Measurements from ENCODE around the gene MORN1.

- TF ChIP-seq, protein P1, sequence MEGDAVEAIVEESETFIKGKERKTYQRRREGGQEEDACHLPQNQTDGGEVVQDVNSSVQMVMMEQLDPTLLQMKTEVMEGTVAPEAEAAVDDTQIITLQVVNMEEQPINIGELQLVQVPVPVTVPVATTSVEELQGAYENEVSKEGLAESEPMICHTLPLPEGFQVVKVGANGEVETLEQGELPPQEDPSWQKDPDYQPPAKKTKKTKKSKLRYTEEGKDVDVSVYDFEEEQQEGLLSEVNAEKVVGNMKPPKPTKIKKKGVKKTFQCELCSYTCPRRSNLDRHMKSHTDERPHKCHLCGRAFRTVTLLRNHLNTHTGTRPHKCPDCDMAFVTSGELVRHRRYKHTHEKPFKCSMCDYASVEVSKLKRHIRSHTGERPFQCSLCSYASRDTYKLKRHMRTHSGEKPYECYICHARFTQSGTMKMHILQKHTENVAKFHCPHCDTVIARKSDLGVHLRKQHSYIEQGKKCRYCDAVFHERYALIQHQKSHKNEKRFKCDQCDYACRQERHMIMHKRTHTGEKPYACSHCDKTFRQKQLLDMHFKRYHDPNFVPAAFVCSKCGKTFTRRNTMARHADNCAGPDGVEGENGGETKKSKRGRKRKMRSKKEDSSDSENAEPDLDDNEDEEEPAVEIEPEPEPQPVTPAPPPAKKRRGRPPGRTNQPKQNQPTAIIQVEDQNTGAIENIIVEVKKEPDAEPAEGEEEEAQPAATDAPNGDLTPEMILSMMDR (IDR thresholded peaks at IDR 0.05; ENCODE audit: insufficient read depth, low read length, poor library complexity, severe bottlenecking) = no peak
- TF ChIP-seq EZH2phosphoT487 (conservative IDR thresholded peaks at IDR 0.05; ENCODE audit: low read length) = no peak
Measured at GRCh38 chr1:2372551-2373490, 18.5 kb downstream of the MORN1 start.
